ENCODE measurements around the gene TMEM221.
A peak's percentile ranks its signal among the peaks of the same experiment; 100 is the strongest.

DNA sequence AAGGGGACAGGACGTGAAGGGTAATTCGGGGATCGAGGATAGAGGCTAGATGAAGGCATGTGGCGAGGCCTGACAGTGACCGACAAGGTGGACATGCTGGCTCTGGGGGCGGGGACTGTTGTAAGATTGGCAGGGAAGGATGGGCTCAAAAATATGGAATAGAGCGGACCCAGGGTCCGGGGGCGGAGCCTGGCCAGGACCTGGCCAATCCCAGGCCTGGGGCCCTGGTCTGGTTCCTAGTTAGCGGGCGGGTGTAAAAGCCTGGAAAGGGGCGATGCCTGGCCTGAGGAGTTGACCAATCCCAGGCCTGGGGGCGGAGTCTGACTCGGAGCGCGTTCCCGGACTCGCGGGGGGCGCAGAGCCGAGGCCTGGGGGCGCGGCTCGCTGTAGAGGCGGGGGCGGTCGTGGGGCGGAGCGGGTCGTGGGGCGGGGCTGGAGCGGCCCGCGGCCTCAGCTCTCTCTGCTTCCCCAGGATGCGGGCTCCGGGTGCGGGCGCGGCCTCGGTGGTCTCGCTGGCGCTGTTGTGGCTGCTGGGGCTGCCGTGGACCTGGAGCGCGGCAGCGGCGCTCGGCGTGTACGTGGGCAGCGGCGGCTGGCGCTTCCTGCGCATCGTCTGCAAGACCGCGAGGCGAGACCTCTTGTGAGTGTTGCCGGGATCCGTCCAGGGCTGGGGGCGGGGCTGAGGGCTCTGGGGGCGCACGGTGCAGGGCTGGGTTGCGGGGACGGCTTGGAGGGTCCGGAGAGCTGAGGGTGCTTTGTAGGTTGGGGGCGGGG is 21.8 kb upstream of the TMEM221 start, which contains the start of gene SLC27A1:
- TF ChIP-seq POLR2A (IDR thresholded peaks at IDR 0.05) (peak; percentile 13 to 64), EP300 (IDR thresholded peaks at IDR 0.05) (peak; percentile 52 to 58)

All from tibial nerve (tissue), 3 donors.